WI38 (cell line): ENCODE results near the gene TOP2A.
"Not testable (repeated sequence)": the region's sequence is repeated elsewhere in the genome, so short reads cannot be mapped to it uniquely, and the experiment has no call there.

Experiments
- H3K4me3 ChIP-seq: 2 replicates; pipeline ENCODE4 v1.5.1; 2011; ENCODE audit warnings: low read depth, mild to moderate bottlenecking, control low read depth, low read length
- CTCF ChIP-seq: IDR thresholded peaks from 2 replicates; pipeline ENCODE4 v1.5.1; 2012; ENCODE audit warnings: low read depth, mild to moderate bottlenecking, control low read depth, low read length

Gene TOP2A

GRCh38 chr17:40425741-40426140 lies 8.0 kb upstream of the TOP2A start:
- no peak for TF ChIP-seq CTCF
- H3K4me3 ChIP-seq = no peak overlapping the region

- no peak for TF ChIP-seq CTCF
- H3K4me3 ChIP-seq = no peak overlapping the region
Observed at GRCh38 chr17:40422990-40423633, 5.4 kb upstream of the TOP2A start.

- no peak overlapping the region for H3K4me3 ChIP-seq
- no peak for TF ChIP-seq CTCF
Observed at GRCh38 chr17:40419559-40420331, 2.0 kb upstream of the TOP2A start.

GRCh38 chr17:40418428-40418706 lies 671 bp upstream of the TOP2A start:
- no peak for TF ChIP-seq CTCF
- peak overlapping the region; percentile 77 for H3K4me3 ChIP-seq

GRCh38 chr17:40417258-40417608 lies 463 bp downstream of the TOP2A start:
- no peak for TF ChIP-seq CTCF
- peak overlapping the region; percentile 77 for H3K4me3 ChIP-seq

GRCh38 chr17:40416671-40417070 lies 1.0 kb downstream of the TOP2A start:
- no peak for TF ChIP-seq CTCF
- peak overlapping the region; percentile 77 for H3K4me3 ChIP-seq

GRCh38 chr17:40415390-40415789 lies 2.3 kb downstream of the TOP2A start:
- H3K4me3 ChIP-seq = 0 out of 2 replicates have a peak overlapping the region, but pooled peaks have one; percentile 2

GRCh38 chr17:40414312-40414711 lies 3.4 kb downstream of the TOP2A start:
- not testable (repeated sequence) for H3K4me3 ChIP-seq

More at GRCh38 chr17:40415390-40415789, 2.3 kb downstream of the TOP2A start:
- peak; percentile 41; the same call in 1 of the 2 replicates for TF ChIP-seq CTCF
